GM23338 (cell line): ENCODE measurements around the gene AGXT. TPM values are rescaled to one million over a fixed set of nuclear protein-coding genes. Genes with fewer than 3 reads are reported as not detected.

Source experiments
- ATAC-seq: fragments of 200-7000 bp; cut with Tn5 transposase; 3 replicates; pipeline ENCODE4 v1.9.1; 2020
- DNase-seq: peaks from one replicate; pipeline ENCODE4 v3.0.0-alpha.2; 2015; ENCODE audit warnings: low spot score
- H2AFZ ChIP-seq: fragments of 200-600 bp; sonication (generic); 2 replicates; pipeline ENCODE4 v1.8.0; 2016; ENCODE audit warnings: antibody characterized with exemption, mild to moderate bottlenecking, moderate library complexity
- H3F3A ChIP-seq: fragments of 200-600 bp; sonication (generic); replicated peaks from 2 replicates; pipeline ENCODE4 v1.8.0; 2017; ENCODE audit warnings: antibody characterized with exemption, mixed run types, low read depth
- H3K27ac ChIP-seq: fragments of 200-600 bp; sonication (generic); 2 replicates; pipeline ENCODE4 v1.6.1; 2016; ENCODE audit warnings: low read depth
- H3K27me3 ChIP-seq: fragments of 200-600 bp; sonication (generic); 2 replicates; pipeline ENCODE4 v1.8.0; 2016; ENCODE audit warnings: mild to moderate bottlenecking, mixed run types, moderate library complexity; ENCODE audit not compliant: insufficient read depth
- H3K36me3 ChIP-seq: fragments of 200-600 bp; sonication (generic); 2 replicates; pipeline ENCODE4 v1.8.0; 2016; ENCODE audit warnings: mild to moderate bottlenecking; ENCODE audit not compliant: insufficient read depth
- H3K4me1 ChIP-seq: fragments of 200-600 bp; sonication (generic); 2 replicates; pipeline ENCODE4 v1.8.0; 2016; ENCODE audit warnings: mild to moderate bottlenecking, moderate library complexity; ENCODE audit not compliant: insufficient read depth
- H3K4me2 ChIP-seq: fragments of 200-600 bp; sonication (generic); 2 replicates; pipeline ENCODE4 v1.7.1; 2017; ENCODE audit warnings: mixed run types
- H3K4me3 ChIP-seq: fragments of 200-600 bp; sonication (generic); 2 replicates; pipeline ENCODE4 v1.6.1; 2016; ENCODE audit warnings: mixed run types
- H3K79me2 ChIP-seq: fragments of 200-600 bp; sonication (generic); replicated peaks from 2 replicates; pipeline ENCODE4 v1.8.0; 2017; ENCODE audit warnings: mild to moderate bottlenecking; ENCODE audit not compliant: insufficient read depth
- H3K9me2 ChIP-seq: fragments of 200-600 bp; sonication (generic); 2 replicates; pipeline ENCODE4 v1.8.0; 2017; ENCODE audit not compliant: insufficient read depth
- H4K20me1 ChIP-seq: fragments of 200-600 bp; sonication (generic); replicated peaks from 2 replicates; pipeline ENCODE4 v1.8.0; 2017; ENCODE audit warnings: mild to moderate bottlenecking; ENCODE audit not compliant: insufficient read depth
- H3K27ac Mint-ChIP-seq: 2 replicates; pipeline ENCODE4 v1.8.0; 2020; ENCODE audit warnings: inconsistent platforms, mild to moderate bottlenecking, moderate library complexity, mixed read lengths
- H3K27me3 Mint-ChIP-seq: 3 replicates; pipeline ENCODE4 v1.8.0; 2022; ENCODE audit warnings: low read depth, mild to moderate bottlenecking, moderate library complexity, mixed read lengths, inconsistent platforms; ENCODE audit not compliant: insufficient read depth, poor library complexity
- H3K36me3 Mint-ChIP-seq: 3 replicates; pipeline ENCODE4 v1.8.0; 2021; ENCODE audit warnings: low read depth, mild to moderate bottlenecking, inconsistent platforms, moderate library complexity, mixed read lengths
- H3K4me1 Mint-ChIP-seq: 3 replicates; pipeline ENCODE4 v1.8.0; 2020; ENCODE audit warnings: mild to moderate bottlenecking, inconsistent platforms, mixed read lengths
- H3K4me3 Mint-ChIP-seq: 3 replicates; pipeline ENCODE4 v1.8.0; 2021; ENCODE audit warnings: moderate library complexity, mild to moderate bottlenecking, inconsistent platforms, mixed read lengths
- H3K9me3 Mint-ChIP-seq: 3 replicates; pipeline ENCODE4 v1.8.0; 2020; ENCODE audit warnings: moderate library complexity, mild to moderate bottlenecking, inconsistent platforms, mixed read lengths
- CREB1 ChIP-seq: fragments of 250-450 bp; sonication (Bioruptor Pico); IDR thresholded peaks from 2 replicates; pipeline ENCODE4 v1.5.0; 2020; ENCODE audit warnings: low read depth, mild to moderate bottlenecking, moderate library complexity
- EZH2 ChIP-seq: fragments of 200-600 bp; sonication (generic); IDR thresholded peaks from one replicate; pipeline ENCODE4 v1.8.0; 2017; ENCODE audit warnings: antibody characterized with exemption, mild to moderate bottlenecking, low read depth; ENCODE audit not compliant: unreplicated experiment
- POLR2AphosphoS5 ChIP-seq: IDR thresholded peaks from 2 replicates; pipeline ENCODE4 v1.6.1; 2016; ENCODE audit warnings: antibody characterized with exemption, low read depth
- STAT1 ChIP-seq: IDR thresholded peaks from one replicate; pipeline ENCODE4 v1.6.1; 2016; ENCODE audit warnings: antibody characterized with exemption; ENCODE audit not compliant: unreplicated experiment
- ZNF114 ChIP-seq: fragments of 250-450 bp; sonication (Bioruptor Pico); IDR thresholded peaks from 2 replicates; pipeline ENCODE4 v1.5.0; 2020; ENCODE audit warnings: mild to moderate bottlenecking, moderate library complexity
- polyA plus RNA-seq: library from polyadenylated mRNA; unstranded; fragments of >200 nt; fragmentation: Nextera tagmentation; extraction: Ambion mirVana; gene quantifications from 2 replicates; pipeline ENCODE4 v1.2.1, GENCODE V29; 2016
- total RNA-seq: library from RNA; depleted of rRNA; stranded (reverse); fragments of >200 nt; shearing (Covaris generic); gene quantifications from 2 replicates; pipeline ENCODE4 v1.2.3, GENCODE V29; 2014
- TF ChIP-seq, protein P1 (sequence below): IDR thresholded peaks from 2 replicates; pipeline ENCODE4 v1.6.1; 2016; ENCODE audit warnings: antibody characterized with exemption
- TF ChIP-seq, protein P2 (sequence below): IDR thresholded peaks from one replicate; pipeline ENCODE4 v1.6.1; 2018; ENCODE audit warnings: antibody characterized with exemption; ENCODE audit not compliant: unreplicated experiment
- TF ChIP-seq, protein P3 (sequence below): fragments of 250-450 bp; sonication (Bioruptor Pico); IDR thresholded peaks from 2 replicates; pipeline ENCODE4 v1.5.0; 2020; ENCODE audit warnings: mild to moderate bottlenecking, moderate library complexity

AGXT gene
- total and polyA plus RNA-seq, 2 experiments from 2014 or later, result not detected

DNA sequence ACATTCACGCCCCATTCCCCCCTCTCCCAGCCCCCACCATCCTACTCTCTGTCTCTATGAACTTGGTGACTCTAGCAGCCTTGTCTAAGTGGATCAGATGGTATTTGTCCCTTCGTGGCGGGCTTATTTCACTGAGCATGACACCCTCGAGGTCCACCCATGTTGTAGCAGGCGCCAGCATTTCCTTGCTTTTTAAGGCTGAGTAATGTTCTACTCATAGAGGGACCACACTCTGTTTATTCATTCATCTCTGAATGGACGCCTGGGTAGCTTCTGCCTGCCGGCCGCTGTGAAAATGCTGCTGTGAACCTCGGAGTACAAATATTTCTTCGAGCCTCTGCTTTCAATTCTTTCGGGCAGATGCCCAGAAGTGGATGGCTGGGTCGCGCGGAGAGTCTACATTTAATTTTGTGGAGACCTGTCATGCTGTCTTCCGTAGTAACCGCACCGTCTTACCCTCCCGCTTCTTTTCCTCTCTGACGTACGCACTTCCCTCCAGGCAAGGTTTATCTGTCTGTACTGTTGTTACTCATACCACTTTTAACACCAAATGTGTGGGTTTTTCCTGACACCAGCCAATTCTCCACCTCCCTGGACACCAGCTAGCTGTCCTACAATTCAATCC, 43.1 kb downstream of the AGXT start:
- Histone ChIP-seq H4K20me1 (no peaks in the 10 kb centered on the region), H3K9me2 (no peaks in the 10 kb centered on the region), H3K4me2 (no peak overlapping the region), H3K27me3 (peaks cover 6% of the 10 kb centered on the region; the same call in 1 of the 2 replicates), H3K4me1 (no peaks in the 10 kb centered on the region; the same call in 1 of the 2 replicates), H3K36me3 (no peaks in the 10 kb centered on the region), H2AFZ (no peak overlapping the region), H3K4me3 (no peak overlapping the region), H3K27ac (no peak overlapping the region), H3K79me2 (no peaks in the 10 kb centered on the region), H3F3A (0 out of 2 replicates have a peak, but pooled peaks cover 3% of the 10 kb centered on the region)
- ATAC-seq (no peak), DNase-seq (no peak)
- no peaks in the 10 kb centered on the region for H3K9me3 Mint-ChIP-seq
- peaks cover 3% of the 10 kb centered on the region for H3K27me3 Mint-ChIP-seq
- H3K27ac Mint-ChIP-seq, result no peak overlapping the region
- H3K4me3 Mint-ChIP-seq, result no peak overlapping the region
- H3K4me1 Mint-ChIP-seq, result no peaks in the 10 kb centered on the region
- TF ChIP-seq ZNF114 (CRISPR knock-in tag) (no peak), POLR2AphosphoS5 (no peak), STAT1 (no peak), CREB1 (CRISPR knock-in tag) (no peak), EZH2 (no peak)
- TF ChIP-seq, protein P1, sequence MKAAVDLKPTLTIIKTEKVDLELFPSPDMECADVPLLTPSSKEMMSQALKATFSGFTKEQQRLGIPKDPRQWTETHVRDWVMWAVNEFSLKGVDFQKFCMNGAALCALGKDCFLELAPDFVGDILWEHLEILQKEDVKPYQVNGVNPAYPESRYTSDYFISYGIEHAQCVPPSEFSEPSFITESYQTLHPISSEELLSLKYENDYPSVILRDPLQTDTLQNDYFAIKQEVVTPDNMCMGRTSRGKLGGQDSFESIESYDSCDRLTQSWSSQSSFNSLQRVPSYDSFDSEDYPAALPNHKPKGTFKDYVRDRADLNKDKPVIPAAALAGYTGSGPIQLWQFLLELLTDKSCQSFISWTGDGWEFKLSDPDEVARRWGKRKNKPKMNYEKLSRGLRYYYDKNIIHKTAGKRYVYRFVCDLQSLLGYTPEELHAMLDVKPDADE, result no peak
- TF ChIP-seq, protein P2, sequence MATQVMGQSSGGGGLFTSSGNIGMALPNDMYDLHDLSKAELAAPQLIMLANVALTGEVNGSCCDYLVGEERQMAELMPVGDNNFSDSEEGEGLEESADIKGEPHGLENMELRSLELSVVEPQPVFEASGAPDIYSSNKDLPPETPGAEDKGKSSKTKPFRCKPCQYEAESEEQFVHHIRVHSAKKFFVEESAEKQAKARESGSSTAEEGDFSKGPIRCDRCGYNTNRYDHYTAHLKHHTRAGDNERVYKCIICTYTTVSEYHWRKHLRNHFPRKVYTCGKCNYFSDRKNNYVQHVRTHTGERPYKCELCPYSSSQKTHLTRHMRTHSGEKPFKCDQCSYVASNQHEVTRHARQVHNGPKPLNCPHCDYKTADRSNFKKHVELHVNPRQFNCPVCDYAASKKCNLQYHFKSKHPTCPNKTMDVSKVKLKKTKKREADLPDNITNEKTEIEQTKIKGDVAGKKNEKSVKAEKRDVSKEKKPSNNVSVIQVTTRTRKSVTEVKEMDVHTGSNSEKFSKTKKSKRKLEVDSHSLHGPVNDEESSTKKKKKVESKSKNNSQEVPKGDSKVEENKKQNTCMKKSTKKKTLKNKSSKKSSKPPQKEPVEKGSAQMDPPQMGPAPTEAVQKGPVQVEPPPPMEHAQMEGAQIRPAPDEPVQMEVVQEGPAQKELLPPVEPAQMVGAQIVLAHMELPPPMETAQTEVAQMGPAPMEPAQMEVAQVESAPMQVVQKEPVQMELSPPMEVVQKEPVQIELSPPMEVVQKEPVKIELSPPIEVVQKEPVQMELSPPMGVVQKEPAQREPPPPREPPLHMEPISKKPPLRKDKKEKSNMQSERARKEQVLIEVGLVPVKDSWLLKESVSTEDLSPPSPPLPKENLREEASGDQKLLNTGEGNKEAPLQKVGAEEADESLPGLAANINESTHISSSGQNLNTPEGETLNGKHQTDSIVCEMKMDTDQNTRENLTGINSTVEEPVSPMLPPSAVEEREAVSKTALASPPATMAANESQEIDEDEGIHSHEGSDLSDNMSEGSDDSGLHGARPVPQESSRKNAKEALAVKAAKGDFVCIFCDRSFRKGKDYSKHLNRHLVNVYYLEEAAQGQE, result no peak
- H3K36me3 Mint-ChIP-seq, result no peaks in the 10 kb centered on the region

DNA sequence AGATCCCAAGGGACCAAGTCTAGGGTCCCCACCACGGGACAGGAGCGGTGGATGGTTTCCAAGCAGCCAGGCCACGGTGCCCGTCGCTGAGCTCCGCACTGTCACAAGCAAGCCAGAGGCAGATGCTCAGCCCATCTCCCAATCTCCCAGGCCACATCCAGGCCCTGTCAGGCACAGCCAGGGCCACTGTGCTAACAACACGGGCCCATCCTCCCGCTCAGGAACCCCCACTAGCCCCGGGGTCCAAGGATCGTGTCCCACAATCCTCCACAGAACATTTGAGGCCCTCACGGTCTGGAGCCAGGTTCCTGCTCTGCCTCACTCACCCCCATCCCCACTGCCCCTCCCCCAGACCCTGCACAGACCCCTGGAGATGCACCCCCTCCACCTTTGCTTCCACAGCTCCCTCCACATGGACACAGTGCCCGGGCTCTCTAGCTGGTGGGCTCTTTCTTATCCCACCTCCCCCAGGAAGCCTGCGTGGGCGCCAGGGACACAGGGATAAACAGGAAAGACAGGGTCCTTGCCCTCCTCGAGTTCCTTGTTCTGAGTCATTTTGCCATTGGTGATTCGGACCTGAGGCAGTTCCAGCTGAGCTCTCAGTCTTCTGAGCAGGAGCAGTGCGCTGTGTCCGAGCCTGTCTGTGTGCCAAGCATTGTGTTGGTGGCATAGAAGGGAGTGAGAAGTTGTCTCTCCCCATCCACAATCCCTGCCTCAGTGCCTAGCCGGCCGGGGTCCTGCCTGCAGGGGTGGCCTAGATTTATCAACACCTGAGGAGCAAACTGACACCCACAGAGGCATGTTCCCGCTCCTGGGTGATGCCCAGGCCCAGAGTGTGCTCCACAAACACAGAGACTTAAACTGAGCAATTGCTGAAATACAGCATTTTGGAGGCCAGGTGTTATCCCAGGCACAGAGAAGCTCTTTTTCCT, 44.5 kb downstream of the AGXT start:
- 0 out of 2 replicates have a peak, but pooled peaks cover 3% of the 10 kb centered on the region for H3F3A ChIP-seq
- peaks cover 3% of the 10 kb centered on the region for H3K27me3 Mint-ChIP-seq
- no peaks in the 10 kb centered on the region for H3K9me2 ChIP-seq
- H2AFZ ChIP-seq, result no peak overlapping the region
- H3K9me3 Mint-ChIP-seq, result no peaks in the 10 kb centered on the region
- no peak overlapping the region for H3K27ac Mint-ChIP-seq
- H3K4me1 Mint-ChIP-seq, result 0 out of 3 replicates have a peak, but pooled peaks cover 2% of the 10 kb centered on the region
- H3K36me3 Mint-ChIP-seq, result no peaks in the 10 kb centered on the region
- DNase-seq (no peak), ATAC-seq (no peak)
- peaks cover 6% of the 10 kb centered on the region; the same call in 1 of the 2 replicates for H3K27me3 ChIP-seq
- no peak overlapping the region for H3K27ac ChIP-seq
- no peaks in the 10 kb centered on the region for H3K36me3 ChIP-seq
- no peaks in the 10 kb centered on the region for H4K20me1 ChIP-seq
- H3K4me3 ChIP-seq, result no peak overlapping the region
- no peak overlapping the region for H3K4me3 Mint-ChIP-seq
- H3K4me1 ChIP-seq, result no peaks in the 10 kb centered on the region; the same call in 1 of the 2 replicates
- H3K4me2 ChIP-seq, result no peak overlapping the region
- H3K79me2 ChIP-seq, result no peaks in the 10 kb centered on the region
- no peak for TF ChIP-seq STAT1
- TF ChIP-seq, protein P3, sequence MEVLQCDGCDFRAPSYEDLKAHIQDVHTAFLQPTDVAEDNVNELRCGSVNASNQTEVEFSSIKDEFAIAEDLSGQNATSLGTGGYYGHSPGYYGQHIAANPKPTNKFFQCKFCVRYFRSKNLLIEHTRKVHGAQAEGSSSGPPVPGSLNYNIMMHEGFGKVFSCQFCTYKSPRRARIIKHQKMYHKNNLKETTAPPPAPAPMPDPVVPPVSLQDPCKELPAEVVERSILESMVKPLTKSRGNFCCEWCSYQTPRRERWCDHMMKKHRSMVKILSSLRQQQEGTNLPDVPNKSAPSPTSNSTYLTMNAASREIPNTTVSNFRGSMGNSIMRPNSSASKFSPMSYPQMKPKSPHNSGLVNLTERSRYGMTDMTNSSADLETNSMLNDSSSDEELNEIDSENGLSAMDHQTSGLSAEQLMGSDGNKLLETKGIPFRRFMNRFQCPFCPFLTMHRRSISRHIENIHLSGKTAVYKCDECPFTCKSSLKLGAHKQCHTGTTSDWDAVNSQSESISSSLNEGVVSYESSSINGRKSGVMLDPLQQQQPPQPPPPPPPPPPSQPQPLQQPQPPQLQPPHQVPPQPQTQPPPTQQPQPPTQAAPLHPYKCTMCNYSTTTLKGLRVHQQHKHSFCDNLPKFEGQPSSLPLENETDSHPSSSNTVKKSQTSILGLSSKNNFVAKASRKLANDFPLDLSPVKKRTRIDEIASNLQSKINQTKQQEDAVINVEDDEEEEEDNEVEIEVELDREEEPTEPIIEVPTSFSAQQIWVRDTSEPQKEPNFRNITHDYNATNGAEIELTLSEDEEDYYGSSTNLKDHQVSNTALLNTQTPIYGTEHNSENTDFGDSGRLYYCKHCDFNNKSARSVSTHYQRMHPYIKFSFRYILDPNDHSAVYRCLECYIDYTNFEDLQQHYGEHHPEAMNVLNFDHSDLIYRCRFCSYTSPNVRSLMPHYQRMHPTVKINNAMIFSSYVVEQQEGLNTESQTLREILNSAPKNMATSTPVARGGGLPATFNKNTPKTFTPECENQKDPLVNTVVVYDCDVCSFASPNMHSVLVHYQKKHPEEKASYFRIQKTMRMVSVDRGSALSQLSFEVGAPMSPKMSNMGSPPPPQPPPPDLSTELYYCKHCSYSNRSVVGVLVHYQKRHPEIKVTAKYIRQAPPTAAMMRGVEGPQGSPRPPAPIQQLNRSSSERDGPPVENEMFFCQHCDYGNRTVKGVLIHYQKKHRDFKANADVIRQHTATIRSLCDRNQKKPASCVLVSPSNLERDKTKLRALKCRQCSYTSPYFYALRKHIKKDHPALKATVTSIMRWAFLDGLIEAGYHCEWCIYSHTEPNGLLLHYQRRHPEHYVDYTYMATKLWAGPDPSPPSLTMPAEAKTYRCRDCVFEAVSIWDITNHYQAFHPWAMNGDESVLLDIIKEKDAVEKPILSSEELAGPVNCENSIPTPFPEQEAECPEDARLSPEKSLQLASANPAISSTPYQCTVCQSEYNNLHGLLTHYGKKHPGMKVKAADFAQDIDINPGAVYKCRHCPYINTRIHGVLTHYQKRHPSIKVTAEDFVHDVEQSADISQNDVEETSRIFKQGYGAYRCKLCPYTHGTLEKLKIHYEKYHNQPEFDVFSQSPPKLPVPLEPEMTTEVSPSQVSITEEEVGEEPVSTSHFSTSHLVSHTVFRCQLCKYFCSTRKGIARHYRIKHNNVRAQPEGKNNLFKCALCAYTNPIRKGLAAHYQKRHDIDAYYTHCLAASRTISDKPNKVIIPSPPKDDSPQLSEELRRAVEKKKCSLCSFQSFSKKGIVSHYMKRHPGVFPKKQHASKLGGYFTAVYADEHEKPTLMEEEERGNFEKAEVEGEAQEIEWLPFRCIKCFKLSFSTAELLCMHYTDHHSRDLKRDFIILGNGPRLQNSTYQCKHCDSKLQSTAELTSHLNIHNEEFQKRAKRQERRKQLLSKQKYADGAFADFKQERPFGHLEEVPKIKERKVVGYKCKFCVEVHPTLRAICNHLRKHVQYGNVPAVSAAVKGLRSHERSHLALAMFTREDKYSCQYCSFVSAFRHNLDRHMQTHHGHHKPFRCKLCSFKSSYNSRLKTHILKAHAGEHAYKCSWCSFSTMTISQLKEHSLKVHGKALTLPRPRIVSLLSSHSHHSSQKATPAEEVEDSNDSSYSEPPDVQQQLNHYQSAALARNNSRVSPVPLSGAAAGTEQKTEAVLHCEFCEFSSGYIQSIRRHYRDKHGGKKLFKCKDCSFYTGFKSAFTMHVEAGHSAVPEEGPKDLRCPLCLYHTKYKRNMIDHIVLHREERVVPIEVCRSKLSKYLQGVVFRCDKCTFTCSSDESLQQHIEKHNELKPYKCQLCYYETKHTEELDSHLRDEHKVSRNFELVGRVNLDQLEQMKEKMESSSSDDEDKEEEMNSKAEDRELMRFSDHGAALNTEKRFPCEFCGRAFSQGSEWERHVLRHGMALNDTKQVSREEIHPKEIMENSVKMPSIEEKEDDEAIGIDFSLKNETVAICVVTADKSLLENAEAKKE (CRISPR knock-in tag), result no peak
- no peak for TF ChIP-seq EZH2
